ENCODE measurements around the gene UGT1A10. TPM values are rescaled to one million over a fixed set of nuclear protein-coding genes. Genes with fewer than 3 reads are reported as not detected.
"Not testable (repeated sequence)": the region's sequence is repeated elsewhere in the genome, so short reads cannot be mapped to it uniquely, and the experiment has no call there.

Gene UGT1A10
- total RNA-seq, 1 experiment from 2014 or later = not detected

- intact Hi-C loops (cut with micrococcal nuclease; ENCODE audit: unreplicated experiment) = no loop called here
- ChIA-PET POLR2A (ENCODE audit: low non-redundant PET) (no interaction called here), CTCF (no interaction called here)
- Histone ChIP-seq H3K4me1 (ENCODE audit: insufficient read depth, low read length, poor library complexity, severe bottlenecking) (no peaks in the 10 kb centered on the region), H3K4me3 (ENCODE audit: low read depth, low read length, poor library complexity, severe bottlenecking) (no peak overlapping the region), H3K27me3 (replicated peaks; ENCODE audit: insufficient read depth, low read depth, low read length, poor library complexity) (no peaks in the 10 kb centered on the region), H3K9me3 (ENCODE audit: low read depth, low read length, poor library complexity, severe bottlenecking) (no peaks in the 10 kb centered on the region), H3K27ac (ENCODE audit: low read depth, low read length, poor library complexity, severe bottlenecking) (no peak overlapping the region), H3K36me3 (ENCODE audit: insufficient read depth, low read length, poor library complexity, severe bottlenecking) (no peaks in the 10 kb centered on the region)
- no TSS peak for BruUV-seq (replicated peaks)
- no peak for DNase-seq (ENCODE audit: low spot score)
- TF ChIP-seq CTCF (conservative IDR thresholded peaks at IDR 0.05; ENCODE audit: low read depth, low read length) = no peak
- TF ChIP-seq EZH2 (IDR thresholded peaks at IDR 0.05; ENCODE audit: borderline replicate concordance, low read depth, low read length, poor library complexity, severe bottlenecking) = no peak
Observed at GRCh38 chr2:233605680-233606079, 30.6 kb upstream of the UGT1A10 start.

- no peak overlapping the region for H3K27ac ChIP-seq (ENCODE audit: low read depth, low read length, poor library complexity, severe bottlenecking)
- H3K36me3 ChIP-seq (ENCODE audit: insufficient read depth, low read length, poor library complexity, severe bottlenecking) = no peaks in the 10 kb centered on the region
- TF ChIP-seq EZH2 (IDR thresholded peaks at IDR 0.05; ENCODE audit: borderline replicate concordance, low read depth, low read length, poor library complexity, severe bottlenecking) (no peak), CTCF (conservative IDR thresholded peaks at IDR 0.05; ENCODE audit: low read depth, low read length) (no peak)
- no peak for DNase-seq (ENCODE audit: low spot score)
- peaks cover 7% of the 10 kb centered on the region for H3K9me3 ChIP-seq (ENCODE audit: low read depth, low read length, poor library complexity, severe bottlenecking)
- no peaks in the 10 kb centered on the region for H3K4me1 ChIP-seq (ENCODE audit: insufficient read depth, low read length, poor library complexity, severe bottlenecking)
- ChIA-PET POLR2A (ENCODE audit: low non-redundant PET) (interaction anchor here (0.7 kb wide), 1 partner anchor 269 kb away, joined by 3 read pairs; no protein-coding TSS in a partner anchor), CTCF (no interaction called here)
- no peak overlapping the region for H3K4me3 ChIP-seq (ENCODE audit: low read depth, low read length, poor library complexity, severe bottlenecking)
- BruUV-seq (replicated peaks) = no TSS peak
- intact Hi-C loops (cut with micrococcal nuclease; ENCODE audit: unreplicated experiment) = no loop called here
- no peaks in the 10 kb centered on the region for H3K27me3 ChIP-seq (replicated peaks; ENCODE audit: insufficient read depth, low read depth, low read length, poor library complexity)
Observed at GRCh38 chr2:233611284-233611683, 25.0 kb upstream of the UGT1A10 start.

GRCh38 chr2:233617476-233617875 is 18.8 kb upstream of the UGT1A10 start, which contains the start of gene UGT1A8:
Gene UGT1A8, plus strand, starts transcription at chr2:233617633. Its CDS starts 75 bp downstream, at chr2:233617708.
- H3K4me3 ChIP-seq (ENCODE audit: low read depth, low read length, poor library complexity, severe bottlenecking); POLR2A ChIA-PET (ENCODE audit: low non-redundant PET); CTCF ChIA-PET; H3K36me3 ChIP-seq (ENCODE audit: insufficient read depth, low read length, poor library complexity, severe bottlenecking); DNase-seq (ENCODE audit: low spot score); H3K27ac ChIP-seq (ENCODE audit: low read depth, low read length, poor library complexity, severe bottlenecking); H3K9me3 ChIP-seq (ENCODE audit: low read depth, low read length, poor library complexity, severe bottlenecking); BruUV-seq (replicated peaks); H3K27me3 ChIP-seq (replicated peaks; ENCODE audit: insufficient read depth, low read depth, low read length, poor library complexity); intact Hi-C loops (cut with micrococcal nuclease; ENCODE audit: unreplicated experiment); H3K4me1 ChIP-seq (ENCODE audit: insufficient read depth, low read length, poor library complexity, severe bottlenecking): not testable (repeated sequence)

GRCh38 chr2:233620204-233620603 is 16.0 kb upstream of the UGT1A10 start:
- DNase-seq (ENCODE audit: low spot score) = no peak
- Histone ChIP-seq H3K36me3 (ENCODE audit: insufficient read depth, low read length, poor library complexity, severe bottlenecking) (no peaks in the 10 kb centered on the region), H3K27ac (ENCODE audit: low read depth, low read length, poor library complexity, severe bottlenecking) (no peak overlapping the region), H3K4me3 (ENCODE audit: low read depth, low read length, poor library complexity, severe bottlenecking) (no peak overlapping the region), H3K27me3 (replicated peaks; ENCODE audit: insufficient read depth, low read depth, low read length, poor library complexity) (no peaks in the 10 kb centered on the region), H3K9me3 (ENCODE audit: low read depth, low read length, poor library complexity, severe bottlenecking) (no peaks in the 10 kb centered on the region), H3K4me1 (ENCODE audit: insufficient read depth, low read length, poor library complexity, severe bottlenecking) (no peaks in the 10 kb centered on the region)
- no TSS peak for BruUV-seq (replicated peaks)
- TF ChIP-seq EZH2 (IDR thresholded peaks at IDR 0.05; ENCODE audit: borderline replicate concordance, low read depth, low read length, poor library complexity, severe bottlenecking) (no peak), CTCF (conservative IDR thresholded peaks at IDR 0.05; ENCODE audit: low read depth, low read length) (no peak)
- CTCF ChIA-PET = no interaction called here
- POLR2A ChIA-PET (ENCODE audit: low non-redundant PET) = no interaction called here
- intact Hi-C loops (cut with micrococcal nuclease; ENCODE audit: unreplicated experiment) = no loop called here

GRCh38 chr2:233621863-233622262 is 14.4 kb upstream of the UGT1A10 start:
- intact Hi-C loops (cut with micrococcal nuclease; ENCODE audit: unreplicated experiment); H3K9me3 ChIP-seq (ENCODE audit: low read depth, low read length, poor library complexity, severe bottlenecking); H3K36me3 ChIP-seq (ENCODE audit: insufficient read depth, low read length, poor library complexity, severe bottlenecking); H3K4me3 ChIP-seq (ENCODE audit: low read depth, low read length, poor library complexity, severe bottlenecking); CTCF ChIA-PET; H3K27me3 ChIP-seq (replicated peaks; ENCODE audit: insufficient read depth, low read depth, low read length, poor library complexity); DNase-seq (ENCODE audit: low spot score); H3K4me1 ChIP-seq (ENCODE audit: insufficient read depth, low read length, poor library complexity, severe bottlenecking); POLR2A ChIA-PET (ENCODE audit: low non-redundant PET); BruUV-seq (replicated peaks); H3K27ac ChIP-seq (ENCODE audit: low read depth, low read length, poor library complexity, severe bottlenecking): not testable (repeated sequence)
